ENCODE results near the gene TRERF1.

GRCh38 chr6:42316981-42317380 lies 134.7 kb downstream of the TRERF1 start:
- no peak for TF ChIP-seq ZNF549 (tag by site-specific recombination; IDR thresholded peaks at IDR 0.05)
- no peak for TF ChIP-seq ZNF121 (tag by site-specific recombination; IDR thresholded peaks at IDR 0.05)
- TF ChIP-seq ZNF23 (tag by site-specific recombination; IDR thresholded peaks at IDR 0.05; ENCODE audit: borderline replicate concordance) = no peak
- TF ChIP-seq ZNF202 (tag by site-specific recombination; IDR thresholded peaks at IDR 0.05; ENCODE audit: borderline replicate concordance) = no peak
- TF ChIP-seq ZBTB11 (tag by site-specific recombination; conservative IDR thresholded peaks at IDR 0.05; ENCODE audit: low read depth) = no peak
- no peak for TF ChIP-seq ZNF423 (tag by site-specific recombination; IDR thresholded peaks at IDR 0.05)
- no peak for TF ChIP-seq CTCF (tag by site-specific recombination; IDR thresholded peaks at IDR 0.05)
- TF ChIP-seq ZNF146 (tag by site-specific recombination; IDR thresholded peaks at IDR 0.05) = no peak
- TF ChIP-seq ZNF274 (IDR thresholded peaks at IDR 0.05; ENCODE audit: low read length) = no peak
- TF ChIP-seq ZNF274 (tag by site-specific recombination; IDR thresholded peaks at IDR 0.05; ENCODE audit: borderline replicate concordance) = no peak
- no peak for TF ChIP-seq PRDM2 (tag by site-specific recombination; IDR thresholded peaks at IDR 0.05; ENCODE audit: borderline replicate concordance)
- TF ChIP-seq HOXC10 (CRISPR knock-in tag; IDR thresholded peaks at IDR 0.05) = no peak
